Kidney epithelial cell (primary cell): ENCODE measurements around the gene DAO. TPM values are rescaled to one million over a fixed set of nuclear protein-coding genes. Genes with fewer than 3 reads are reported as not detected.

ENCODE experiments used
- DNase-seq: peaks from one replicate; pipeline ENCODE4 v3.0.0-alpha.2; 2010; ENCODE audit warnings: low read depth
- H3K27me3 ChIP-seq: 2 replicates; pipeline ENCODE4 v1.6.0; 2011; ENCODE audit warnings: low read length; ENCODE audit not compliant: control insufficient read depth, insufficient read depth
- H3K36me3 ChIP-seq: 2 replicates; pipeline ENCODE4 v1.5.1; 2011; ENCODE audit warnings: low read length; ENCODE audit not compliant: control insufficient read depth, insufficient read depth
- H3K4me3 ChIP-seq: 2 replicates; pipeline ENCODE4 v1.5.1; 2011; ENCODE audit warnings: low read depth, mild to moderate bottlenecking, control low read depth, low read length
- total RNA-seq: library from RNA; depleted of rRNA; stranded (reverse); fragments of >200 nt; gene quantifications from 2 replicates; pipeline ENCODE4 v1.2.3, GENCODE V29; 2015
- TF ChIP-seq, protein P1 (sequence below): IDR thresholded peaks from 2 replicates; pipeline ENCODE4 v1.5.1; 2011; ENCODE audit warnings: mild to moderate bottlenecking, moderate library complexity, low read length, control low read depth, inconsistent platforms; ENCODE audit not compliant: insufficient read depth, poor library complexity, severe bottlenecking

Gene DAO
- total RNA-seq, 1 donor from 2014 or later = not detected

DNA sequence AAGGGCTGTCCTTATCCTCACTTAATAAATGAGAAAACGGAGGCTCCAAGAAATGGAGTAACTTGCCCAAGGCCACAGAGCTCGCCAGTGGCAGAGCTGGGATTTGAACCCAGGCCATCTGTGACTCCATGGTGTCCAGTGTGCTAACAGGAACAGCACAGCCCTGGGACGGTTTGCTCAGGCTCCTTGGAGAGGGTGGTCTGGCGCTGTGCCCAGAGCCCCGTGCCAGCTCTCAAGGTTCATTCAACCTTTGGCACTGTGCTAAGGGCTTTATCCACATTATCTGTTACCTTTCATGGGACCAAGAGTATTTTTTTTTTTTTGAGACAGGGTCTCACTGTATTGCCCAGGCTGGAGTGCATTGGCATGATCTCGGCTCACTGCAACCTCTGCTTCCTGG is 8.1 kb downstream of the DAO start:
- no peak for DNase-seq
- Histone ChIP-seq H3K4me3 (no peak overlapping the region), H3K27me3 (no peaks in the 10 kb centered on the region), H3K36me3 (no peaks in the 10 kb centered on the region)
- TF ChIP-seq, protein P1, sequence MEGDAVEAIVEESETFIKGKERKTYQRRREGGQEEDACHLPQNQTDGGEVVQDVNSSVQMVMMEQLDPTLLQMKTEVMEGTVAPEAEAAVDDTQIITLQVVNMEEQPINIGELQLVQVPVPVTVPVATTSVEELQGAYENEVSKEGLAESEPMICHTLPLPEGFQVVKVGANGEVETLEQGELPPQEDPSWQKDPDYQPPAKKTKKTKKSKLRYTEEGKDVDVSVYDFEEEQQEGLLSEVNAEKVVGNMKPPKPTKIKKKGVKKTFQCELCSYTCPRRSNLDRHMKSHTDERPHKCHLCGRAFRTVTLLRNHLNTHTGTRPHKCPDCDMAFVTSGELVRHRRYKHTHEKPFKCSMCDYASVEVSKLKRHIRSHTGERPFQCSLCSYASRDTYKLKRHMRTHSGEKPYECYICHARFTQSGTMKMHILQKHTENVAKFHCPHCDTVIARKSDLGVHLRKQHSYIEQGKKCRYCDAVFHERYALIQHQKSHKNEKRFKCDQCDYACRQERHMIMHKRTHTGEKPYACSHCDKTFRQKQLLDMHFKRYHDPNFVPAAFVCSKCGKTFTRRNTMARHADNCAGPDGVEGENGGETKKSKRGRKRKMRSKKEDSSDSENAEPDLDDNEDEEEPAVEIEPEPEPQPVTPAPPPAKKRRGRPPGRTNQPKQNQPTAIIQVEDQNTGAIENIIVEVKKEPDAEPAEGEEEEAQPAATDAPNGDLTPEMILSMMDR = no peak

DNA sequence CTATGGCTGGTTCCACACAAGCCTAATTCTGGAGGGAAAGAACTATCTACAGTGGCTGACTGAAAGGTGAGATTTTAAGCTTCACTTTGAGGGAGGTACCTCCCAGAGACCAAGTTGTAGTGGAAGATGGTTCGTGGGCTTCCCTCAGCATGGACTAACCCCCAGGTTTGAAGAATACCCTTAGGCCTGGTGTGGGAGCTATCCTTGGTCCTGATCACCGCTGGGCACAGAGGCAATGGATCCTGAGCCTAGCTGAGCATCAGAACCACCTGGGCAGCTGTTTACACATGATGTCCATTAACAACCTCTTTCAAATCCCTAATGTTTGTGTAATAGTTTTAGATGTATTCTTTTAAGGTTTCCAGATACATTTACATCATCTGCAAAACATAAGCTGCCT is 10.3 kb downstream of the DAO start:
- Histone ChIP-seq H3K36me3 (no peaks in the 10 kb centered on the region), H3K27me3 (no peaks in the 10 kb centered on the region), H3K4me3 (no peak overlapping the region)
- TF ChIP-seq, protein P1 = no peak
- no peak for DNase-seq

DNA sequence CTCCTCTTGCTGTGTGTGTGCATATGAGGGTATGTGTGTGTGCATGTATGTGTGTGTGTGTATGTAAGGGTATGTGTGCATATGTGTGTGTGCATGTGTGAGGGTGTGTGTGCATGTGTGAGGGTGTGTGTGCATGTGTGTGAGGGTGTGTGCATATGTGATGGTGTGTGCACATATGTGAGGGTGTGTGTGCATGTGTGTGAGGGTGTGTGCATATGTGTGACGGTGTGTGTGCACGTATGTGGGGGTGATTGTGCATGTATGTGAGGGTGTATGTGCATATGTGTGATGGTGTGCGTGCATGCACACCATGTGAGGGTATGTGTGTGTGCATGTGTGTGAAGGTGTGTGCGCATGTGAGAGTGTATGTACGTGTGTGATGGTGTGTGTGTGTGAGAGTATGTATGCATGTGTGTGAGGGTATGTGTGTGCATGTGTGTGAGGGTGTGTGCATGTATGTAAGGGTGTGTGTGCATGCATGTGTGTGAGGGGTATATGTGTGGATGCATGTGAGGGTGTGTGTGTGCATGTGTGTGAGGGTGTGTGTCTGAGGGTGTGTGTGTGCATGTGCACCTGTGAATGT is 15.4 kb downstream of the DAO start:
- peaks cover 4% of the 10 kb centered on the region for H3K27me3 ChIP-seq
- DNase-seq = no peak
- no peak overlapping the region for H3K4me3 ChIP-seq
- H3K36me3 ChIP-seq = no peaks in the 10 kb centered on the region
- TF ChIP-seq, protein P1 = no peak

DNA sequence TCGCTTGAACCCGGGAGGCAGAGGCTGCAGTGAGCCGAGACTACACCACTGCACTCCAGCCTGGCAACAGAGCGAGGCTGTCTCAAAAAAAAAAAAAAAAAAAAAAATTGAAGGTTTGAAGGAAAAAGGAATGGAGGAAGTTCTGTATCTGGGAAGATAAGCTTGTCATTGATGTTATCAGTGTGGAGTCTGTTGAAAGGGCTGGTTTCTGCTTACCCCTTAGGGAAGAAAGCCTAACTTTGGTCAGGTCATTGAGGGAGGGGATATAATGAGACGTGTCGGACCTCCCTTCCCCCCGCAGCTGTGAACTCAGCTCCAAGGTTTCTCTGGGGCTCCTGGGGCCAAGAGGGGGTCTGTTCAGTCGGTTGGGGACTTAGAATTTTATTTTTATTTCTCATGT is 16.4 kb downstream of the DAO start:
- H3K36me3 ChIP-seq = no peaks in the 10 kb centered on the region
- peaks cover 5% of the 10 kb centered on the region for H3K27me3 ChIP-seq
- DNase-seq = no peak
- H3K4me3 ChIP-seq = no peak overlapping the region
- TF ChIP-seq, protein P1 = no peak

DNA sequence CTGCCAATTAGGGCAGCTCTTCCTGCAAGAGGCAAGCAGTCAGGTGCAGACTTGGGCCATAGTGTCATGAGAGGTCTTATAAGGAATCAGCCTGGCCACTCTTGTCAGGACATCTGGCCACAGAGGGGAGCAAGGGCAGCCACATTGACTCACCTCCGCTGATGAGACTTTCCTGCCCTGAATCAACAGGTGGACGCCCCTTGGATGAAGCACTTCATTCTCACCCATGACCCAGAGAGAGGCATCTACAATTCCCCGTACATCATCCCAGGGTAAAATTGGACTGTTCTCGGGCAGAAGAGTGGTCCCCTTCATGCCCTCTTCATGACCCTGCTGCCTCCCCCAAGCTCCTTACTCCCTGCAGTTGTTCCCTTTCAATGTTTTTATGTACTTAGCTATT is 16.9 kb downstream of the DAO start:
- H3K36me3 ChIP-seq = no peaks in the 10 kb centered on the region
- no peak for DNase-seq
- peaks cover 5% of the 10 kb centered on the region for H3K27me3 ChIP-seq
- H3K4me3 ChIP-seq = no peak overlapping the region
- TF ChIP-seq, protein P1 = no peak

DNA sequence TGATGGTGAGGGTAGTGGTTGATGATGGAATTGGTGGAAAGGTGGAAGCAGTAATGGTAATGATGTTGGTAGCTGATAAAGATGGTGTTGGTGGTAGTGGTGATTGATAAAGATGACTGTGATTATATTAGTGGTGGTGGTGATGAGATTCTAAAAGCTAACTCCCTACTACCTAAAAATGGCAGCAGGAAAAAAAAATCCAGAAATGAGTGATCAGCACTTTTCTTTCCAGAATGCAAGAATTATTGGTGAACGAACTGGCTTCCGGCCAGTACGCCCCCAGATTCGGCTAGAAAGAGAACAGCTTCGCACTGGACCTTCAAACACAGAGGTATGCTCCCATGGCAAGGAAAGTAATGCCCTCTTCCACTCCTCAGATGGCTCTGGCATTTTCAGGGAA is 19.3 kb downstream of the DAO start:
- Histone ChIP-seq H3K4me3 (no peak overlapping the region), H3K27me3 (peaks cover 5% of the 10 kb centered on the region), H3K36me3 (no peaks in the 10 kb centered on the region)
- no peak for DNase-seq
- TF ChIP-seq, protein P1 = no peak
